Measurements from ENCODE around the gene STAB2.

DNA sequence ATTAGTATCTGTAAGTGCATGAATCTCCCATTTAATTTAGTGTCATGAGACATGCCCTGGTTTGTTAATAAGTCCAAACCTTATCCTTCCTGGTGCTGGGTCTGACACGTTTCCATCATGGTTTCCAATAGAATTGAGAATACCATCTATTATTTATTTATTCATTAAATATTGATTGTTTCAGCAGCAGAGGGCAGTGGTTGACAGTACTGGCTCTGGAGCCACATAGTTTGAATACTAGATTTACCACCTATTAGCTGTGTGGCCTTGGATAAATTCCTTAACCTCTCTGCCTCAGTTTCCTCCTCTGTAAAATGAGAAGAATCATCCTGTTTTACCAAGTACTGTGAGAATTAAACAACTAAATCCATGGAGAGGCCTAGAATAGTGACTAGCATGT is 941 bp upstream of the STAB2 start:
- TF ChIP-seq, protein P1, sequence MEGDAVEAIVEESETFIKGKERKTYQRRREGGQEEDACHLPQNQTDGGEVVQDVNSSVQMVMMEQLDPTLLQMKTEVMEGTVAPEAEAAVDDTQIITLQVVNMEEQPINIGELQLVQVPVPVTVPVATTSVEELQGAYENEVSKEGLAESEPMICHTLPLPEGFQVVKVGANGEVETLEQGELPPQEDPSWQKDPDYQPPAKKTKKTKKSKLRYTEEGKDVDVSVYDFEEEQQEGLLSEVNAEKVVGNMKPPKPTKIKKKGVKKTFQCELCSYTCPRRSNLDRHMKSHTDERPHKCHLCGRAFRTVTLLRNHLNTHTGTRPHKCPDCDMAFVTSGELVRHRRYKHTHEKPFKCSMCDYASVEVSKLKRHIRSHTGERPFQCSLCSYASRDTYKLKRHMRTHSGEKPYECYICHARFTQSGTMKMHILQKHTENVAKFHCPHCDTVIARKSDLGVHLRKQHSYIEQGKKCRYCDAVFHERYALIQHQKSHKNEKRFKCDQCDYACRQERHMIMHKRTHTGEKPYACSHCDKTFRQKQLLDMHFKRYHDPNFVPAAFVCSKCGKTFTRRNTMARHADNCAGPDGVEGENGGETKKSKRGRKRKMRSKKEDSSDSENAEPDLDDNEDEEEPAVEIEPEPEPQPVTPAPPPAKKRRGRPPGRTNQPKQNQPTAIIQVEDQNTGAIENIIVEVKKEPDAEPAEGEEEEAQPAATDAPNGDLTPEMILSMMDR (IDR thresholded peaks at IDR 0.05): peak in 1 of 6 experiments; percentile 25
- TF ChIP-seq POLR2A (IDR thresholded peaks at IDR 0.05): no peak
